ENCODE measurements around the gene ADGRV1. TPM values are rescaled to one million over a fixed set of nuclear protein-coding genes. Genes with fewer than 3 reads are reported as not detected.

The ADGRV1 gene
- polyA plus RNA-seq, 3 donors, result 0.18 to 0.33 TPM; not detected in 1

GRCh38 chr5:91028499-91028956 lies 469.9 kb downstream of the ADGRV1 start:
- Mint-ChIP-seq H3K27me3 (ENCODE audit: low read depth in 3 of 3) (peaks cover 0 to 2% (median 1%) of the 10 kb centered on the region in 3 donors), H3K4me3 (no peak overlapping the region), H3K4me1 (no peaks in the 10 kb centered on the region), H3K36me3 (no peaks in the 10 kb centered on the region), H3K9me3 (no peaks in the 10 kb centered on the region), H3K27ac (no peak overlapping the region)
- Histone ChIP-seq H3K9me3 (replicated peaks in 1 of 2; ENCODE audit: control insufficient read depth in 1 of 2, insufficient read depth in 1 of 2, low read length in 2 of 2) (no peaks in the 10 kb centered on the region), H3K9ac (ENCODE audit: insufficient read depth, low read length, poor library complexity, severe bottlenecking) (no peak overlapping the region), H3K27ac (ENCODE audit: low read depth in 1 of 2, low read length in 2 of 2) (no peak overlapping the region), H3K79me2 (ENCODE audit: insufficient read depth, low read length) (no peaks in the 10 kb centered on the region), H3K27me3 (ENCODE audit: control insufficient read depth in 2 of 2, insufficient read depth in 2 of 2, low read length in 2 of 2) (no peaks in the 10 kb centered on the region), H4K20me1 (ENCODE audit: insufficient read depth, low read length) (no peaks in the 10 kb centered on the region), H3K4me3 (replicated peaks in 1 of 3; ENCODE audit: low read depth in 2 of 3, low read length in 3 of 3) (no peak overlapping the region), H3K36me3 (replicated peaks in 1 of 2; ENCODE audit: control insufficient read depth in 1 of 2, insufficient read depth in 2 of 2, low read length in 2 of 2) (no peaks in the 10 kb centered on the region), H3K4me2 (replicated peaks; ENCODE audit: extremely low read depth, low read length, poor library complexity, severe bottlenecking) (no peak overlapping the region), H2AFZ (ENCODE audit: insufficient read depth, low read depth, low read length, poor library complexity, severe bottlenecking) (no peak overlapping the region), H3K4me1 (ENCODE audit: control insufficient read depth in 1 of 2, insufficient read depth in 2 of 2, low read length in 2 of 2) (no peaks in the 10 kb centered on the region)
- TF ChIP-seq, protein P1, sequence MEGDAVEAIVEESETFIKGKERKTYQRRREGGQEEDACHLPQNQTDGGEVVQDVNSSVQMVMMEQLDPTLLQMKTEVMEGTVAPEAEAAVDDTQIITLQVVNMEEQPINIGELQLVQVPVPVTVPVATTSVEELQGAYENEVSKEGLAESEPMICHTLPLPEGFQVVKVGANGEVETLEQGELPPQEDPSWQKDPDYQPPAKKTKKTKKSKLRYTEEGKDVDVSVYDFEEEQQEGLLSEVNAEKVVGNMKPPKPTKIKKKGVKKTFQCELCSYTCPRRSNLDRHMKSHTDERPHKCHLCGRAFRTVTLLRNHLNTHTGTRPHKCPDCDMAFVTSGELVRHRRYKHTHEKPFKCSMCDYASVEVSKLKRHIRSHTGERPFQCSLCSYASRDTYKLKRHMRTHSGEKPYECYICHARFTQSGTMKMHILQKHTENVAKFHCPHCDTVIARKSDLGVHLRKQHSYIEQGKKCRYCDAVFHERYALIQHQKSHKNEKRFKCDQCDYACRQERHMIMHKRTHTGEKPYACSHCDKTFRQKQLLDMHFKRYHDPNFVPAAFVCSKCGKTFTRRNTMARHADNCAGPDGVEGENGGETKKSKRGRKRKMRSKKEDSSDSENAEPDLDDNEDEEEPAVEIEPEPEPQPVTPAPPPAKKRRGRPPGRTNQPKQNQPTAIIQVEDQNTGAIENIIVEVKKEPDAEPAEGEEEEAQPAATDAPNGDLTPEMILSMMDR (IDR thresholded peaks at IDR 0.05), result no peak
- intact Hi-C loops (cut with micrococcal nuclease), result no loop called here
- DNase-seq, result no peak
- WGBS (ENCODE audit: insufficient coverage), result 94% methylated on average over 1 of the region's 2 CpGs

GRCh38 chr5:91030521-91031401 lies 472.2 kb downstream of the ADGRV1 start:
- Histone ChIP-seq H3K9ac (ENCODE audit: insufficient read depth, low read length, poor library complexity, severe bottlenecking) (no peak overlapping the region), H3K27me3 (ENCODE audit: control insufficient read depth in 2 of 2, insufficient read depth in 2 of 2, low read length in 2 of 2) (no peaks in the 10 kb centered on the region), H3K4me1 (ENCODE audit: control insufficient read depth in 1 of 2, insufficient read depth in 2 of 2, low read length in 2 of 2) (no peaks in the 10 kb centered on the region), H3K9me3 (replicated peaks in 1 of 2; ENCODE audit: control insufficient read depth in 1 of 2, insufficient read depth in 1 of 2, low read length in 2 of 2) (no peaks in the 10 kb centered on the region), H3K36me3 (replicated peaks in 1 of 2; ENCODE audit: control insufficient read depth in 1 of 2, insufficient read depth in 2 of 2, low read length in 2 of 2) (no peaks in the 10 kb centered on the region), H2AFZ (ENCODE audit: insufficient read depth, low read depth, low read length, poor library complexity, severe bottlenecking) (no peak overlapping the region), H3K27ac (ENCODE audit: low read depth in 1 of 2, low read length in 2 of 2) (no peak overlapping the region), H3K4me3 (replicated peaks in 1 of 3; ENCODE audit: low read depth in 2 of 3, low read length in 3 of 3) (no peak overlapping the region), H3K79me2 (ENCODE audit: insufficient read depth, low read length) (no peaks in the 10 kb centered on the region), H4K20me1 (ENCODE audit: insufficient read depth, low read length) (no peaks in the 10 kb centered on the region), H3K4me2 (replicated peaks; ENCODE audit: extremely low read depth, low read length, poor library complexity, severe bottlenecking) (no peak overlapping the region)
- Mint-ChIP-seq H3K4me3 (no peak overlapping the region), H3K36me3 (no peaks in the 10 kb centered on the region), H3K9me3 (no peaks in the 10 kb centered on the region), H3K27ac (no peak overlapping the region), H3K27me3 (ENCODE audit: low read depth in 3 of 3) (peaks cover 0 to 2% (median 0%) of the 10 kb centered on the region in 3 donors), H3K4me1 (no peaks in the 10 kb centered on the region)
- intact Hi-C loops (cut with micrococcal nuclease), result no loop called here
- TF ChIP-seq, protein P1 (IDR thresholded peaks at IDR 0.05), result no peak
- WGBS (ENCODE audit: insufficient coverage), result 72% methylated on average over 5 of the region's 6 CpGs
- DNase-seq, result no peak

All from CD14-positive monocyte (primary cell).